Stimulated activated CD8-positive, alpha-beta memory T cell treated with anti-CD3 and anti-CD28 coated beads, Interleukin-12 subunit alpha, Interleukin-12 subunit beta, amount 100 ng/mL, for 1 hour (primary cell): ENCODE data around the gene RANBP17.
"Not testable (repeated sequence)": the region's sequence is repeated elsewhere in the genome, so short reads cannot be mapped to it uniquely, and the experiment has no call there.

Experiments used
- DNase-seq: peaks from one replicate; pipeline ENCODE4 v3.0.0-alpha.2; 2020; ENCODE audit warnings: low read depth

Gene RANBP17

GRCh38 chr5:170945275-170945674, 83.5 kb downstream of the RANBP17 start:
- no peak for DNase-seq

GRCh38 chr5:170960567-170960966, 98.7 kb downstream of the RANBP17 start:
- no peak for DNase-seq

GRCh38 chr5:170963521-170963920, 101.7 kb downstream of the RANBP17 start:
- DNase-seq = no peak

GRCh38 chr5:170974461-170974860, 112.6 kb downstream of the RANBP17 start:
- DNase-seq = no peak

- not testable (repeated sequence) for DNase-seq
Observed at GRCh38 chr5:170980261-170980660, 118.4 kb downstream of the RANBP17 start.

GRCh38 chr5:170985486-170985885, 123.7 kb downstream of the RANBP17 start:
- no peak for DNase-seq

- no peak for DNase-seq
Observed at GRCh38 chr5:170986598-170986997, 124.8 kb downstream of the RANBP17 start.

- DNase-seq = no peak
Observed at GRCh38 chr5:170993476-170993875, 131.7 kb downstream of the RANBP17 start.

GRCh38 chr5:171010086-171010485, 148.3 kb downstream of the RANBP17 start:
- no peak for DNase-seq

GRCh38 chr5:171010816-171011215, 149.0 kb downstream of the RANBP17 start:
- DNase-seq = no peak

- no peak for DNase-seq
Observed at GRCh38 chr5:171023508-171023907, 161.7 kb downstream of the RANBP17 start.

GRCh38 chr5:171024084-171024483, 162.3 kb downstream of the RANBP17 start:
- DNase-seq = no peak

GRCh38 chr5:171029401-171029800, 167.6 kb downstream of the RANBP17 start:
- DNase-seq = no peak

GRCh38 chr5:171031977-171032376, 170.2 kb downstream of the RANBP17 start:
- no peak for DNase-seq

- DNase-seq = no peak
Observed at GRCh38 chr5:171032435-171032973, 170.7 kb downstream of the RANBP17 start.

GRCh38 chr5:171041893-171042292, 180.1 kb downstream of the RANBP17 start:
- DNase-seq = not testable (repeated sequence)

- no peak for DNase-seq
Observed at GRCh38 chr5:171050916-171051315, 189.1 kb downstream of the RANBP17 start.

GRCh38 chr5:171055875-171056454, 194.1 kb downstream of the RANBP17 start:
- DNase-seq = no peak

GRCh38 chr5:171067540-171068130, 205.8 kb downstream of the RANBP17 start:
- no peak for DNase-seq

- no peak for DNase-seq
Observed at GRCh38 chr5:171074747-171075146, 212.9 kb downstream of the RANBP17 start.

- DNase-seq = no peak
Observed at GRCh38 chr5:171080186-171080938, 218.5 kb downstream of the RANBP17 start.

- DNase-seq = no peak
Observed at GRCh38 chr5:171081319-171081718, 219.5 kb downstream of the RANBP17 start.

- DNase-seq = no peak
Observed at GRCh38 chr5:171092194-171092593, 230.4 kb downstream of the RANBP17 start.
